NOMO-1 treated with DMSO at 0.1 percent for 48 hours (cell line): ENCODE measurements around the gene TMEM38B.
"Not testable (repeated sequence)": the region's sequence is repeated elsewhere in the genome, so short reads cannot be mapped to it uniquely, and the experiment has no call there.

Experiments
- DNase-seq: peaks from one replicate; lab custom pipeline; 2025; ENCODE audit not compliant: unreplicated experiment; lab: John Stamatoyannopoulos, UW

Gene TMEM38B

DNA sequence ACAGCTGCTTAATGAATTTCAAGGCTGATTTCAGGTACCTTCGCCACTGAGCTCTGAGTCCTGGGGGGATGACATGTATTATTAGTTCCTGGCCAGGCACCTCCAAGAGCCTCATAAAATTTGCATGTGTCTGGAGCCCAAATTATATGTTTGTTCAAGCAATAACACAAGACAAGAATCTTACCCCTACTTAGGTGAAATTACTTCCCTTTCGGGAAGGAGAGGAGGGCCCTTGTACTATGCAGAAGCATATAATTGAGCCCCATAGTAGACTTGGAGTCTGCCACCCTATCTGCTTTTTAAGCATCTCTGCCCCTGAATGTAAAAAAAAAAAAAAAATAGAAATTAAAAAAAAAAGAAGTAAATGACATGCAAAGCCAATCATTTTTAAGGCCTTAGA, 13.0 kb upstream of the TMEM38B start:
- no peak for DNase-seq

DNA sequence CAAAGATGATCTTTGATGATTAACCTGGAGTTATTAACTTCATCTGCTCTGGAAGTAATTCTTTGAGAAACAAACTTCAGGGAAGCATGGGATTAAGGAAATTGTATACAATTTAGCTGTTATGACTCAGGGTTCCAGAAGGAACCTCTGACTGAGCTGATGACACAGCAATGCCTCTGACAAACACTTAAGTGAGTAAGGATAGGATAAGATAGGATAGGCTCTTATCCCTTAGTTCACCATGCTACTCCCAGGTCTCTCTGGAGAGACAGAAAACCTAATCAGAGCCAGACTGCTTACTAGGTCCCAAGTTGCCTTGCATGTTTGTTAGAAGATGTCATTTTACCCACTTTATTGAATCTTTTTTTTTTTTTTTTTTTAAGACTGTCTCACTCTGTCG, 12.6 kb upstream of the TMEM38B start:
- no peak for DNase-seq

DNA sequence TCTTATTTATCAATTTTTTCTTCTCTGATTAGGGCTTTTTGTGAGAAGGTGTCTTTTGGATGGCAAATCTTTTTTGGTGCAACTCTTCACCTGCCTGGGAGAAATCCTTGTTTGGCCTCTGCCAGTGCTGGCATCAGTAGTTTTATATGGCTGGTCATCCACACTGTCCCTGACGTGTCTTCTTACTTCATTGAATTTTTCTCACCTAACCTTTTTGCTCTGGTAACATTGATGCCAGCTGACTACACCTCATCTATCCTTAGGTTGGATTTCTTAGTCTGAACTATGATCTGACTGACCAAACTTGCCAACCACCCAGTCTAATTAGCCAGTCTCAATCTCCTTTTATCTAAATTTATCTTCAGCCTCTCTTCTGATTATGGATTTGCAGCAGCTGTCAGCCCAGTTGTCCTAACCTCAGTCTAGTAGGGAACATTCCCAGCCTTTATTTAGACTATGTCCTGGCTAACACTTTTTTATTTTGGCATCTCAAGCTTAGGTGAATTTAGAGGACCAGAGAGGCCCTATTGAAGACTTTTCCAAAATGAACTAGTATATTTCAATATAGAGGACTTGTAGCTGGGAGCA, 10.6 kb upstream of the TMEM38B start:
- DNase-seq = no peak

DNA sequence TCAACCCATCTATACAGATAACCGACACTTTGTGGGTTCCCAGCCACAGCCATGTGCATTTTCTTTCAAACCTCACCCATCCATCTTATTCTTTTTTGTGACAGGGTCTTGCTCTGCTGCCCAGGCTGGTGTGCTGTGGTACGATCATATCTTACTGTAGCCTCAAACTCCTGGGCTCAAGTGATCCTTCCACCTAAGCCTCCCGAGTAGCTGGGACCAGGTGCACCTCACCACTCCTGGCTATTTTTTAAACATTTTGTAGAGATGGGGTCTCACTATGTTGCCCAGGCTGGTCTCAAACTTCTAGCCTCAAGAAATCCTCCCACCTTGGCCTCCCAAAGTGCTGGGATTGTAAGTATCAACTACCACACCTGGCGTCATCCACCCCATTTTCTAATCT, 7.4 kb upstream of the TMEM38B start:
- DNase-seq = no peak

DNA sequence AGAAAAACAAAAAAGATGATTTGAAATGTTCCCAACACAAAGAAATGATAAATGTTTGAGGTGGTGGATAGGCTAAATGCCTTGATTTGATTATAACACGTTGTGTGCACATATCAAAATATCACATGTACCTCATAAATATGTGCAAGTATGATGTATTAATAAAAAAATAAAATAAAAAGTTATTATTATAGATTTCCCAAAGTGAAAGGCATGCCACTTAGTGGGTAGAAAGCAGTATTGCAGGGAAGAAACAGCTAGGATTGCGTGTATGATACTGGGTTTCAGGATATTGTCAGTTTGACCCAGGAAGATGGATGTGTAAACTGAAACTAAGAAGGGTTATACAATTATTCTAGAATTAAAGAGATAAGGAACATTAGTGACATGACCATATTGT, 3.6 kb upstream of the TMEM38B start:
- DNase-seq = no peak

DNA sequence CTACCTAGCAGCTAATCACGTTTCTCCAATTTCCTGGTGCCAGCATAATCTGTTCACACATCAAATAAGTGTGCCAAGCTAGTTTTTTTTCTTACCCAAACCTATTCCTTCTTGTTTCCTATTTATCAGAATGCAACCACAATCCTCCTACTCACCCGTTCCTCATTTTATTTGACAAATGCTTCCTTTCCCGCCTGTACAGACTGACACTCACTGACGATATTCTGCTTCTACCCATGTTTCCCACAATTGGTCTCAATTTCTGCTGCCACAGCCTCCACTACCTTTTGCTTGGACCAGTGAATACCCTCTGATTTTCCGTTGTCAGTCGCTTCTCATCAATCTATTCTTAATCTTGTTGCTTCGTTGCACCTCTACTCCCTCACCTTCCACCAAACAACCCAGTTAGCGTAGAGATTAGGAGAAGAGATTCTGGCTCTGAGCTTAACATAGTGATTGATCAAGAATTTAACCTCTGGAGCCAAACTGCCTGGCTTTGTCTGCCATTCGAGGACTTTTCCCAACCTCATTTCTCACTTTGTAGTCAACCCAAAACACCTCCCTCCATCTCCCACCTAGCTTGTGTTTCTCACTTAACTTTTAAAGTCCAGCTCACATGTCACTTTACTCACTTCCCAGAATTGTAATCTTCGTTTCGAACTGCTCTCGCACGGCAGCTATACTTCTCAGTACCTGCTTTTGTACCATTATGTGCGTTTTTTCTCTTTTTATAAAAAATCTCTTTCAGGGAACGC, 729 bp upstream of the TMEM38B start:
- peak; percentile 66 for DNase-seq

DNA sequence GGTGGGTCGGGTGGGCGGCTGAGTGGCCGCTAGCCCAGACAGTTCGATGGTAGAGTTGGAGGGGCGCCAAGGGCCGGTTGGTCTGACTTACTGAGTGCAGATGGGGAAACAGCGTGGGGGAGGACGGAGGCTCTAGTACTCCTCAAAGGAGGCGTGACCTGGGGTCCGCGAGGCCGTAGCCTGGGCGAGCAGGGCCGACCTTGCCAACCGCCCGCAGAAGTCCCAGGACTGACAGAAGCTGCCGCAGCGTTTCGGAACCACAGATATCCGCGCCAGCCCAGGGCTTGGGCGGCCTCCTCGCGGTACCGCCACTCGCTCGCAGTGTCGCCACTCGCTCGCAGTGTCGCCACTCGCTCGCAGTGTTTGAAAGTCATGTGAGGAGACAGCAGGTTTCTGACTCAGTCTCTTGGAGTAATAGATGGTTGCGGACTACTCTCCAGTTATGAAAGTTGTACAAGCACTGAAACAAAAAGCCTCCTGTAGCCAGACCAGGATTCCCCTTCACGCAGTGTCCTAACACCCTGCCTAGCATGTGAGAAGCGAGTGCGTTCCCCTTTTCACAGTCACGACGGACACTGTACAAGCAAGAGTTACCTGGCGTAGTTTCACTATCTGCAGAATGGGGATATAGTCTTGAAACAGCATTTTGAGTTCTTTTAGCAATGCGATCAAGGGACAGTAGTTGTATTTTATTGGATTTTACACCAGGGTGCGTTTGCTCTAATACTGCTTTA, 674 bp downstream of the TMEM38B start:
- peak; percentile 81 for DNase-seq

DNA sequence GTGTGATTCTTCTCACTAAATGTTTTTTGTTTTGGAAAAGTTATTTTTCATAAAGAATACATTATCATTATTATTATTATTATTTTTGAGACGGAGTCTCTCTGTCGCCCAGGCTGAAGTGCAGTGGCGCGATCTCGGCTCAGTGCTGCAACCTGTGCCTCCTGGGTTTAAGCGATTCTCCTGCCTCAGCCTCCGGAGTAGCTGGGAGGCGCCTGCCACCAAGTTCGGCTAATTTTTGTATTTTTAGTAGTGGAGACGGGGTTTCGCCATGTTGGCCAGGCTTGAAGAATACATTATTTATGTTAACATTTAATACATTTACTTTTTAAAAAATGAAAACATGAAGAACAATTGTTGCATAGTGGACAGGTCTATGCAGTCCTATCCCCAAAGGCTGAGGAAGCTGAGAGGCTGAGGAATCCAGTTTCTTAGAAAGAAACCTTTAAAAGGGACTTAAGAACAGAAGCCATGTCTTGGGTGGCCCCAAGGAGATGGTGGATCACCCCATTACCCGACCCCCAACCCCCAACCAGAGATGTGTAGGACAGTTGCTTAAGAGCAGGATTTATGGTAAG, 2.0 kb downstream of the TMEM38B start:
- no peak for DNase-seq

DNA sequence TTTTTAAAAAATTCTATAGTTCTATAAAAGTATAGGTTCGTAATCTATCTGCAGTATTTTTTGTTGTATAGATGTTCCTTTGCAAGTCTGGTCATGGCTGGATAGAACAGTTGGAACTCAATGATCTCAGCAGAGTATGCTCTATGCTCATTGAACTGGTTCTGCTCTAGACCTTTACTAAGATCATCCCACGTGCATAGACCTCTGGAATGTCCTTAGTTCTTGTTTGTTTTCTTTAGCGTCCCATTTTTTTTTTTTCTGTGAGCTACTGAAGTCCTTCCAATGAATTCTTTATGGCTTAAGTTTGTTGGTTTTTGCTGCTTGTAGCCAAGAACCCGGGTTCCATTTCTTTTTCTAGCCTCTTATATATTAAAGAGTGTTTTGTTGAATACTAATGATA, 3.5 kb downstream of the TMEM38B start:
- no peak for DNase-seq

DNA sequence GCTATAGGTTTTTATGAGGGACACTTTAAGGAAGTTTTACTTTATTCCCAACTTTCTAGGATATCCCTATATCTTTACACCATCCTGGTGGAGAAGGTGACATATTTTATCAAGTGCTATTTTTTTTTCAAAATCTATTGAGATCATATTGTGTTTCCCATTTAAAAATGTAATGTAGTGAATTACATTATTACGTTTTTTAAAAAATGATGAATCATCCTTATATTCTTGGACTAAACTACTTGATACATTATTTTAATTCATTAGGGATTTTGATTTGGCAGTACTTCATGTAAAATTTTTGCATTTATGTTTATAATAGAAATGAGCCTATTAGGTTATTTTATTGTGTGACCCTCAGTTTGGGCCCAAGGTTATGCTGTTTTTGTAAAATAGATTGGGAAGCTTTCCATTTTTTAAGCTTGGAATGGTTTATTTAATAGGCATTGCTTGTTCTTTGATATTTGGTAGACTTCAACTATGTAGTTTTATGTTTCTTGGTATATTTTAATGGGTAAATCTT, 4.1 kb downstream of the TMEM38B start:
- no peak for DNase-seq

DNA sequence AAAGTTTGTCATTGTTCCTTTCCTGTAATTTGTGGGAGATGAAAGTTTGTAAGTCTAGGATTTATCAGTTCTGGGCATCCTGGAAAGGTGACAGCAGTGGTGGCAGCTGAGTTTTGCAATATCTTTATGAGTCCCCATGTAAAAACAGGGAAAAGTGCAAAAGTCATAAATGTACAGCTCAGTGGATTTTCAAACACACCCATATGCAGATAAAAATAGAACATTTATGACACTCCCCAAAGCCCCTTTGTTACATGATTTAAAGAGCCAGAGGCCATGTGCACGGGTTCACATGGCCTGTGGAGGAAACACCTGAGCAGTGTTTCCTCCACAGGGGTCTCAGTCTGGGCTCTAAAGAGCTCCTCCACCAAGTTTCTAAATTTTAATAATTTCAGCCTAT, 6.3 kb downstream of the TMEM38B start:
- DNase-seq = no peak

DNA sequence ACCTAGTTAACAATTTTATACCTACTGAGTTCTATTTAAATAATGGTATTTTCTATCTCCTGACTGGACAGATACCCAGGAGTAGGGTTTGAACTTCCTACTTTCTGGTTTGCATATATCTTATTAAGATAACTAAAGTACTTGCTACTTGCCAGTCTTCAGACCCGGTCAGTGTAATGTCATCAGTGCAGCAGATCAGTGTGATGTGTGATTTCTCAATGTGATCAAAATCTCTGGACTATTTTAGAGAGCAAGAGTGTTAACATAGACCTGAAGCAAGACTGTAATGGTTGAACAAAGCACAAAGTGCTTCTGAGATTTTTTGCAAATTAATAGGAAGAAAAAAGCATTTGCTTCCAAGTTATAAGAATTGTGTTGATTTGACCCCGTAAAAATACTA, 6.8 kb downstream of the TMEM38B start:
- DNase-seq = peak; percentile 7

DNA sequence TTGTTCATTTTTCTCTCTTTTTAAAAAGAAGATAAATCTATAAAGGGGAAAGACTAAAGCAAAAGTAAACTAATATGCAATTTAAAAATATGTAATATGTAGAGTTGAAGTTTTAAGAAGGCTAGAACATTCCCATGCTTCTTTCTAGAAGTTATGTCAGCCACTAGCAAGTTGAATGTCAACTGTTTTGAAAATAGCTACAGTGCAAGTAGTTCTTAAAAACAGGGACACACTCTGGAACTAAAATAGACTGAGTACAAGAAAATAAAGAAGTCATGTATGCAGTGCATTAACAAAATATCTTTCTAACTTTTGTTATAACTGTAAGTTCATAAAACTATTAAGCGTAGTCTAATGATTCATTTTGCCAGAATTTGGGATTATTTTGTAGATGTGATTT, 7.9 kb downstream of the TMEM38B start:
- DNase-seq = no peak

DNA sequence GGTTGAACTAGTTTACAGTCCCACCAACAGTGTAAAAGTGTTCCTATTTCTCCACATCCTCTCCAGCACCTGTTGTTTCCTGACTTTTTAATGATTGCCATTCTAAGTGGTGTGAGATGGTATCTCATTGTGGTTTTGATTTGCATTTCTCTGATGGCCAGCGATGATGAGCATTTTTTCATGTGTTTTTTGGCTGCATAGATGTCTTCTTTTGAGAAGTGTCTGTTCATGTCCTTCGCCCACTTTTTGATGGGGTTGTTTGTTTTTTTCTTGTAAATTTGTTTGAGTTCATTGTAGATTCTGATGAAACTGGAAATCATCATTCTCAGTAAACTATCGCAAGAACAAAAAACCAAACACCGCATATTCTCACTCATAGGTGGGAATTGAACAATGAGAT, 9.3 kb downstream of the TMEM38B start:
- DNase-seq = not testable (repeated sequence)

DNA sequence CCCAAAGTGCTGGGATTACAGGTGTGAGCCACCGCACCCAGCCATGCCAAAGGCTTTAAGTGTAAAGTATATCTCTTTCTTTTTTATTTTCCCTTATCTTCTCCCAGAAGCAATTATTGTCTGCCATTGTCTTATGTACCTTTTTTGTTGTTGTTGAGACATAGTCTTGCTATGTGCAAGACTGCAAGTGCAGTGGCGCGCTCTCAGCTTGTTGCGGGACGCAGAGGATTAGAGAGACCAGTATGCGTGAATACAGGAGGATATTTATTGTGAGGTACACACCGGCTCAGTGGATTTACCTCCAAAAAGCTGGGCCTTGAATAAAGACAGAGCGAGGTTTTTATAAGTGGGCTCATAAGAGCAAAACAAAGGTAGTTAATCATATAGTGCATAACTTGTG, 11.8 kb downstream of the TMEM38B start:
- no peak for DNase-seq

DNA sequence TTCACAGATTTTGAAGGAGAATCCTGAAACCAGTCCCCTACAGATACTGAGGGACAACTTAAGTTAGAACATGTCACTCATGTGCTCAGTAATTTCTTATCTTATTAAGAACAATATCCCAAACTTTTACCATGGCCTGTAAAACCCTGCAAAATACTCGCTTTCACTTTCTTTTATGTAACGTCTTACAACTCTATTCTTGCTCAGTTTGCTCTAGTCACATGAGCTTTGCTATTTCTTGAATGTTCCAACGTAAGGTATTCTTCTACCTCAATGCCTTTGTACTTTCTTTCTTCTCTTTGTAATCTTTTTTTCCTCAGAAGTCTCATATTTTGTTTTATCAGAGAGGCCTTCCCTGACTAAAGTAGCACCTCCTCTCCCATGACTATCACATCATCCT, 14.1 kb downstream of the TMEM38B start:
- DNase-seq = no peak

DNA sequence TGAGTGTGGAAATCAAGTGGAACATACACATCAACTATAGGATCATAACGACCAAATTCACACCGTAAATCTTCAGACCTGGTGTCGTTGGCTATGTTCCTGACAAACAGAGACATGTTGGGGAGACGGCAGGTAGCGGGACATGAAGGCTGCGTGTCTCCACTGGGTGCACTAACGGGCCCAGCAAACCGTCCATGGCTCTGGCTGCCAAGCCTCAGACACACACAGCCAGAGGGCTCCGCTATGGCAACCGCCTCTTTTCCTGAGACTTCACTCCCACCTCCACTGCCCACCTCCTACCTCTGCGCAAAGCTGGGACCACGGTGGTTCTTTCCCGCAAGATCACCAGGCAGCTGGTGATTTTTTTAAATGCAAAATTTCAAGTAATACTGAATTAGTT, 16.3 kb downstream of the TMEM38B start:
- no peak for DNase-seq

DNA sequence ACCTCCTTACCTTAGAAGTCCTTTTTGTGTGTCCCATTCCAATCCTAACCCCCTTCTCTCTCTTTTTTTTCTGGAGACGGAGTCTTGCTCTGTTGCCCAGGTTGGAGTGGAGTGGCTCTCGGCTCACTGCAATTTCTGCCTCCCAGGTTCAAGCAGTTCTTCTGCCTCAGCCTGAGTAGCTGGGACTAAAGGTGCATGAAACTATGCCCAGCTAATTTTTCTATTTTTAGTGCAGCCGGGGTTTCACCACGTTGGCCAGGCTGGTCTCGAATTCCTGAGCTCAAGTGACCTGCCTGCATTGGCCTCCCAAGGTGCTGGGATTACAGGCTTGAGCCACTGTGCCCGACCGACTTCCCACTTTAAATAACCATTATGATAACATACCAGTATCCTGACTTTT, 17.5 kb downstream of the TMEM38B start:
- DNase-seq = no peak

DNA sequence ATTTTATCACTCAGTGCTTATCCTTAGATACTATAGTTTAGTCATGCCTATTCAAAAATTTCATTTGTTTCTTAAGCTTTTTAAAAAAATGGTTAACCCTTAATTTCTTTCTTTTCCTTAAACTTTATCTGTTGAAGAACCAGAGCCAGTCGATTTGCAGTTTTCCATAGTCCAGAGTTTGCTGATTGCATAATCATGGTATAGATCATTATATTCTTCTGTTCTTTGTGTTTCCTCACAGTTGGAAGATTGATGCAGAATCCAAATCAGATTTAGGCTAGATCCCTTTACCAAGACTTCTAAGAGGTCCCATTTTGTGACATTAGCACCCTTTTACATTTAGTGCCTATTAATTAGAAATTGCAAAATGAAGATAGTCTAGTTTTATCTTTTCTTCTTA, 18.0 kb downstream of the TMEM38B start:
- DNase-seq = no peak

DNA sequence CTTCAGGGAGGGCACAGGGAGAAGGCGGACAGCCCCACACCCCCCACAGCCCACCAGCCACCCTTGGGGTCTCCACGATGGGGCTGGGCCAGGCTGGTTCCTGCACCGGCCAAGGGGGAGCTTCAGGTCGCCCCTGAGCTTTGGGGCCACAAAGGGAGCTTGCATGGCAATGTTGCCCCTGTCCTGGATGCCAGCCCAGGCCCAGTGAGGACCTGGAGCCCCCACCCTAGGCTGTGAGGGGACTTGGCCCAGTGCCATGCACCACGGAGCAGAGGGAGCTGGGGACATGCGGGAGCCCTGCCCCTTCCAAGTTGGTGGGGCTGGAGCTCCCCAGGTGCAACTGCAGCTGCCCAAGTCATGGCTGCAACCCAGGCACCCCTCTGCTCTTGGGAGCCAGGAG, 18.4 kb downstream of the TMEM38B start:
- DNase-seq = no peak

DNA sequence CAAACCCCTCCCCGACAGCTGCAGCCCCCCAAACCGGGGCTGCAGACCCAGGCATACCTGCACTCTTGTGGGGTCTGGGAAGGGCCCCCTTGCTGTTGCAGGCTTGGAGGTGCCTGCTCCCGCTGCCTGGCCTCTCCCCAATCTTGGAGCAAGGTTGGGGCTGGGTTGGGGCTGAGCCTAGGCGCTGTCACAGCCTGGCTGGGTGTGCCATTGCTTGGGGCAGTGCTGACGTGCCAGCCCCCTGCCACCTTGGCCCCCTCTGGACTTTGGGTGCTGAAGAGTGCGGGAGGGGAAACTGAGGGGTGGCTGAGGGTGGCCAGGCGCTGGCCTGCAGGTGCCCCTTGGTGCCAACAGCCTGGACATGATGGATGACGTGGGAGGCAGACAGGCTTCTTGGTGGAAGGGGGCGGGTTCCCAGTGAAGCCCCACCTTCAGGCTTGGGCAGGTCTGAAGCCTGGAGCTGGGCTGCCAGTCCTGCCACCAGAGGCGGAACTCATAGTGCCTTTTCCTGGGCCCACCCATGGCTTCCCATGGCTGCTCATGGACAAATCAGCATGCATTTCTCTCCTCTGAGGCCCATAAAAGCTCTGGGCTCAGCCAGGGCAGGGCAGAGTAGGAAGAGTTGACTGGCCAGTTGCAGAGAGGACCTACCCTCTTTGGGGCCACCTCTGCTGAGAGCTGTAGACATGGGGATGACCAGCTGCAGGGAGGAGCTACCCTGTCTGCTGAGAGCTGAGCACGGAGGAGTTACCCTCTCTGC, 19.1 kb downstream of the TMEM38B start:
- DNase-seq = no peak
